ENCODE results near the gene MOG. TPM values are rescaled to one million over a fixed set of nuclear protein-coding genes. Genes with fewer than 3 reads are reported as not detected.
"Not testable (repeated sequence)": the region's sequence is repeated elsewhere in the genome, so short reads cannot be mapped to it uniquely, and the experiment has no call there.

MOG gene
- total RNA-seq, 1 experiment from 2014 or later, result not detected

DNA sequence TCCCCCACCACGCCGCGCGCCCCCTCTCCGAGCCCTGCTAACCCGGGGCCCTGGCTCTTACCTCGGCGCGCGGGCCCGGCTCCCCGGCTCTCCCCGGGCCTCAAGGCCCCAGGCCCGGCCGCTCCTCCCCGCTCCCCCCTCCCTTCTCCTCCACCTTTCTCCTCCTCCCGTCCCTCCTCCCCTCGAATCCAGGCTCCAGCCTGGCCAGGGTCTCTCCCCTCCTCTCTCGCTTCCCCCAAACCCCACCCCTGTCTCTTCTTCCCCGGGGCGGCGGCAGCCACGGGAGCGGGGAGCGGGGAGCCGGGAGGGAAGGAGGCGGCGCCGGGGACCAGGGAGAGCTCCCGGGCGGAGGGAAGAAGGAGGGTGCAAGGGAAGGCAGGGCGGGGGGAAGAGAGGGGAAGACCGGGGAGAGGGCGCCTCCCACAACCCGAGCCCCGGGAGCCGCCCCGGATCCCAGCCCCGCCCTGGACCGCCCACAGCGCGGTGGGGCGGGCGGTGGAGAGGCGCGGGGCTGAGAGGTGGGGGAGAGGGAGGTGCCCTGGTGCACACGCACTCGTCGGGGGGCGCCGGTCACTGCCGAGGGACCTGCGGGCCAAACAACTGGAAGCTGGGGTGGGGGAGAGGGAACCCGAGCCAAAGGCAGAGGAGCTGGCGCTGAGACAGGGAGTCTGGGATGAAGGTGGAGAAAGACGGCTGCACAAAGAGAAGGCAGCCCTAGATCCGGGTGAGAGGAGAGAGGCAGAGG, 23.9 kb upstream of the MOG start, which contains the start of gene GABBR1:
Gene GABBR1 (minus strand): TSS at position 395 of the 745 bp plus-strand sequence. CDS start 798 bp downstream, outside the sequence.
- peak; percentile 95 for DNase-seq (ENCODE audit: low spot score)

DNA sequence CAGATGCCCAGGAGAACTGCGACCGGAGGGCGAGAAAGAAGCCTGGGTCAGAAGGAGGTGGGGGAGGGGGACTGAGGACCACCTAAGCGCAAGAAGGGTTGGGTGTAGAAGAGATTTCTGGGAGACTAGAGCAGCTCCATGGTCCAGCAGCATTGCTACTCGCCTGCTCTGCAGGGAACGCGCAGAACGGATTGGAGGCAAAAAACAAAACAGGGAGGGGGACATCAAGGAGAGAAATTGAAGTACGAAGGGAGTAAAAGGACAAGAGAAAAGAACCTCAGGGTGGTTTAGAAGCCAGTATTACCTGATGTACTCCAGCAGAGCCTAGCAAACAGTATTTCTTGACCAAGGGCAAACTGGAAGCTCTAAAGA, 23.4 kb upstream of the MOG start:
- in situ Hi-C loops (cut with HindIII; ENCODE audit: low sequenced_read_pairs), result no loop called here
- peak; percentile 86 for DNase-seq (ENCODE audit: low spot score)

More for the DNA sequence above, 23.9 kb upstream of the MOG start, which contains the start of gene GABBR1:
- in situ Hi-C loops (cut with HindIII; ENCODE audit: low sequenced_read_pairs), result no loop called here

DNA sequence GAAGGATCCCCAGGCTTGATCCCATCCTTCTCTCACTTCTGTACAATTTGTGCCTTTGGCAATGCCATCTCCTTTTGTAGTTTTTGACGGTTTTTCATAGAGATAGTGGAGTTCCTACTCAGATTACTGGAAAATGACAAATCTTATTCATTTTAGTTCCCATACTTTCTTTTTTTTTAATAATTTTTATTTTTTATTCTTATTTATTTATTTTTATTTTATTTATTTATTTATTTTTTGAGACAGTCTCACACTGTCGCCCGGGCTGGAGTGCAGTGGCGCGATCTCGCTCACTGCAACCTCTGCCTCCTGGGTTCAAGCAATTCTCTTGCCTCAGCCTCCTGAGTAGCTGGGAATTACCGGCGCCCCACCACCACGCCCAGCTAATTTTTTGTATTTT, 19.6 kb upstream of the MOG start:
- in situ Hi-C loops (cut with HindIII; ENCODE audit: low sequenced_read_pairs), result no loop called here
- no peak for DNase-seq (ENCODE audit: low spot score)

DNA sequence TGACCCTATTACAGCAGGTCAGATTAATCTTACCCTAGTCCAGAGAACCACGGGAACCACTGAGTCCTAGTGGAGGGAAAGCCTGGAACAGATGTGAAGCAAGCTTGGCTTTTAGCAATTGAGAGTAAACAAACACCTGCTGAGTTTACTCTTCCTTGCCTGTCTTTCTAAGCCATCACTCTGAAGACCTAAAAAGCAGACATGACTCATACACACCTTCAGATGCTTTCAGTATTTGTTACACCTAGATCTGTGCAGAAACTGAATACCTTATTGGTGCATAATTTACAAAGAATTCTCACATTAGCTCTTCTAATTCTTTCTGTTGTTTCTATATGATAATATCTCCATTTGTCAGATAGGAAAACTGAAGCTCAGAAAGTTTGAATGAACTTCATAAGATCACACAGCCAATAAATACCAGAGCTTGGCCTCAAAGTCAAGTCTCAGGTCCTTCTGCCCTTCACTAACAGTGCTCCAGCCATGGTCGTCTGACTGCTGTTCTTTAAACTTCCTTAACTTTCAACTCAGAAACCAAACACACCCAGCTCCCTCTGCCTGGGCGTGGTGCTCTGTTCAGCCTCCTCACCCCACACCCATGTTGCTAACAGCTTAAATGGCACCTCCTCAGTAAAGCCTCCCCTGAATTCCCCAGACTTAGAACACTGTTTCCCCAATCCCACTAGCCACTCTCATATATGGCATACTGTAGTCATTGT, 15.3 kb upstream of the MOG start:
- in situ Hi-C loops (cut with HindIII; ENCODE audit: low sequenced_read_pairs), result loop anchor here (5.0 kb wide), 1 partner anchor 41 kb away; the partner anchor contains the start of gene ZFP57
- DNase-seq (ENCODE audit: low spot score), result no peak

DNA sequence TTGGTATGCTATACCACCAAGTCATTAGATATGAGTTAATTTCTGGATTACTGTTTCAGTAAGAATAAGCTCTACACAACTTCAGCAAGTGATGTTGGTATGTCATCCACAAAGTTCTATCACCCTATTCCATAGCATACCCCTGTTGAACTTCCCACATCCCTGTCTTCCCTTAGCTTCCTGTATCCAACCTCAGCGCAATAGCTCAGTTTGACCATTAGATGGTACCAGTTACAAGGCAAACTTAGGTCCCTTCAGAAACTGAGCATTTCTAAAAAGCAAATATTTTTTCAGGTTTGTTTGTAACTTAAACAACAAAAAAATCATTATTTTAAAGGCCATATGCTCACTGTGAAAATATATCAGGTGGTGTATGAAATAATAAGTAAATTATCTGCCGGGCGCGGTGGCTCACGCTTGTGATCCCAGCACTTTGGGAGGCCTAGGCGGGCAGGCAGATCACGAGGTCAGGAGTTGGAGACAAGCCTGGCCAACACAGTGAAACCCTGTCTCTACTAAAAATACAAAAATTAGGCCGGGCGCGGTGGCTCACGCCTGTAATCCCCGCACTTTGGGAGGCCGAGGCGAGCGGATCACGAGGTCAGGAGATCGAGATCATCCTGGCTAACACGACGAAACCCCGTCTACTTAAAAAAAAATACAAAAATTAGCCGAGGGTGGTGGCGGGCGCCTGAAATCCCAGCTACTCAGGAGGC, 8.8 kb upstream of the MOG start:
- DNase-seq (ENCODE audit: low spot score), result peak; percentile 47
- in situ Hi-C loops (cut with HindIII; ENCODE audit: low sequenced_read_pairs), result no loop called here

DNA sequence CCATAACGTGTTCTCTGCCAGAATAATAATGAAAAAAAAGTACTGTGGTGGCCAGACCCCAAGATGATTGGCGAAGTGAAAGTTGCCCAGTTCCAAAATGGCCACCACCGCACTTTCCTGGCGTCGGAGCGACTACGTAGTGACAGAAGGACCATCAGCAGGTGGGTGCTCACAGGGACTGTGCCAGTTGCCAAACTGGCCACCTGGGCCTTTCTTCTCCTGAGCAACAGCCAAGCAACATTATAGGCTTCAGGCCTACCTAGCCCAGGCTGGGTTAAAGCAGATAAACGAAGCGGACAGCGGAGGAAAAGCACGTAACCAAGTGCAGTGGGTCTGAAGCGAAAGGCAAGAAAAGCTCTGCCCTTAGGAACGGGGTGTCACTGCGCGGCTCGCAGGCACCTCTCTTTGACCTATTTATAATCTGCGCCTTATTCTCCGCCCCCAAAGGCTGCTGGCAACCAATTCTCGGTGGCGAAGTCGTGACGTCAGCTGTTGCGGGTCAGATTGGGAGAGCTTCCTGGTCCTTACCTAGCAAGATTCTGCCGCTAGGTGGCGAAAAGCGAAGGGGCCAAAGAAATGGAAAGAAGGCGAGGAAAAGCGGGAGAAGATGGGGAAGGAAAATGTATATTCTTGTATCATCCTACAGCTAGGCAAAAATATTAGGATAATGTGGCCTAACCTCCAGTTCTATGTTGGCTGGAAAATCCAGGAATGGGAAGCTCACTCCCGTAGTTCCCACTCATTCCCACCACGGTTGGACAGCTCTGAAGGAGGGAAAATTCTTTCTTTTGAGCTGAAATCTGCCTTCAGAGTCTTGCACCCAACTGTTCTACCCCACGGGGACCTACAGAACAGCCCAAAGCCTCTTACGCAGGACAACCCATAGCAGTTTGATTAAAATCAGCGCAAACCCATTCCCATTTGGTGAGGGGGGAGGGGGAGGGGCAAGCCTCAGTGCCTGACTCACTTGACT, 6.9 kb upstream of the MOG start:
- peak; percentile 100 for DNase-seq (ENCODE audit: low spot score)
- in situ Hi-C loops (cut with HindIII; ENCODE audit: low sequenced_read_pairs), result no loop called here

DNA sequence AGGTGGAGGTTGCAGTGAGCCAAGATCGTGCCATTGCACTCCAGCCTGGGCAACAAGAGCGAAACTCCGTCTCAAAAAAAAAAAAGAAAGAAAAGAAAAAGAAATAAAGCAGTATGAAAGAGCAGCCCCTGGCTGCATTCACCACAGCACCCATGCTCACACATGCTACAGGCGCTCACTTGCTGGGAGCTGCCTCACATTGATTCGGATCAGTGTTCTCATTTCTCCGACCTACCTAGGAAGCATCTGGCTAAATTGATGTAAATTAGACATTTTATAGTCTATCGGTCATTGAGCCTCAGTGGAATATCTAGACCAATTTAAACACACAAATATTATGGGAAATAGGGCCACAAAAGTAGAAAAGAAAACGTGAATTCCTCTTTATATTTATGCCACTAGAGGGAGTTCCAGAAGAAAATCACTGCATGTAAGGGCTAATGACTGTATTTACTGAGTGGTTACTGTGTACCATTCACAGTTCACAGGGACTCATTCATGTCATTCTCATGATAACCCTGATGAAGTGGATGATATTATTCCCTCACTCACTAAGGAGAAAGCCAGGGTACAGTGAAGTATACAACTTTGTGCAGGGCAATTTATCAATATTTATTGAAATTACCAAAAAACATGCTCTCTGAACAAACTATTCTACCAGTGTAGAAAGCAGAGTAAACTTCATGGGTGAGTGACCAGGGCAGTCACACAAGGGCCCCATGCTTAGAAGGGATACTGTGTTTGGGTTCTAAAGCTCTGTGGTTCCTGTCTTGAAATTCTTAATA, 5.3 kb upstream of the MOG start:
- in situ Hi-C loops (cut with HindIII; ENCODE audit: low sequenced_read_pairs), result no loop called here
- peak; percentile 68 for DNase-seq (ENCODE audit: low spot score)

DNA sequence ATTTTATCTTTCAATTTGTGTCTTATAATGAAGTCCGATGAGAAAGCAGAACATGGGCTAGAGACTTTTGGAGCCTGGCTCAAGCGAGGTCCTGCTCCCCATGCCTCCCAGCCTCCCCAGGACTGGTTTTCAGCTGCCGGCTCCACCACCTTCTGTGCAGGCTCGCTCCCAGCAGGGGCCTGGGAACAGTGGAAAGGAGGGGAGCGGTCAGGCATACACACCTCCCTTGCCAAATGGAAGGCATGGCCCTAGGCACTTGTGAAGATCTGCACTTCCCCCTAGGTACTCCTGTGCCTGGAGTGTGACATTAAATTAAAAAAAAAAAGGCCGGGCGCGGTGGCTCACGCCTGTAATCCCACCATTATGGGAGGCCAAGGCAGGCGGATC, 4.7 kb upstream of the MOG start:
- DNase-seq (ENCODE audit: low spot score), result no peak
- in situ Hi-C loops (cut with HindIII; ENCODE audit: low sequenced_read_pairs), result no loop called here

DNA sequence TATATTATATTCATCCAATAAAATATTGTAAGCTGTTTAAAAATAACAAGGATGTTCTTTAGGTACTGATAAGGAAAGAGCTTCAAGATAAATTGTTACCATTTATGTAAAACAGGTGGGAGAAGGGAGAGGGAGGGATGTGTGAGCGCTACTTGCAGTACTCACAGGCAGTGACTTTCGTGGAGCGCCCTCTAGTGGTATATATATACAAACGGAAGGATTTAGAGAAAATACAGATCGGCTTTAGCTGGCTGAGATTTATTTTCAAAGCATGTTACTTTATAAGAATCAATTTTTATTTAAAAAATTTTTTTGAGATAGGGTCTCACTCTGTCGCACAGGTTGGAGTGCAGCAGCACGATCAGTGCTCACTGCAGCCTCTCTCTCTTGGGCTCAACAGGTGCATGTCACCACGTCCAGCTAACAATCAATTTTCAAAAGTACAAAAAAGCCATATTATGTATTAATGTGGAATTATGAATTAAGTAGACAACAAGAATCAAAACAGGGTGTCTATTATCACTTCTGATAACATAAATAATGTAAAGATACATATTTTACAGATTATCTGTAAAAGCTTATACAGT, 3.3 kb upstream of the MOG start:
- DNase-seq (ENCODE audit: low spot score), result peak; percentile 92
- in situ Hi-C loops (cut with HindIII; ENCODE audit: low sequenced_read_pairs), result no loop called here

DNA sequence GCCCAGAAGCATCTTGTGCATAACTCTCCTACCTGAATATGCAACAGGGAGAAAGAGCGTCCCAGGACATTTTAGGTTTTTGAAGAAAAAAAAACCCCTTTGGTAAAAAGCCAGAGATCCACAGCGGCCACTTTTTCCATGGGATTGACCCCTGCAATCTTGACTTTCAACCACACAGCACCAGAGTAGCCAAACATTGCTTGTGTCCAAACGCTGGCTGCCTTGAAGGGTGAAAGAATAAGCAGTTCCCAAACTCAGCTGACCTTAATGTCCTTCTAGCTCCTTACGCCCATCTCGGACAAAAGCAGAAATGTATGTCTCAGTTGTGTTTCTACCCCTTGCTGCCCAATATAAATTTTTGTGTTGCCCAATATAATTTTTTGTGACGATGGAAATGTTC, 1.2 kb upstream of the MOG start:
- no peak for DNase-seq (ENCODE audit: low spot score)
- in situ Hi-C loops (cut with HindIII; ENCODE audit: low sequenced_read_pairs), result no loop called here

DNA sequence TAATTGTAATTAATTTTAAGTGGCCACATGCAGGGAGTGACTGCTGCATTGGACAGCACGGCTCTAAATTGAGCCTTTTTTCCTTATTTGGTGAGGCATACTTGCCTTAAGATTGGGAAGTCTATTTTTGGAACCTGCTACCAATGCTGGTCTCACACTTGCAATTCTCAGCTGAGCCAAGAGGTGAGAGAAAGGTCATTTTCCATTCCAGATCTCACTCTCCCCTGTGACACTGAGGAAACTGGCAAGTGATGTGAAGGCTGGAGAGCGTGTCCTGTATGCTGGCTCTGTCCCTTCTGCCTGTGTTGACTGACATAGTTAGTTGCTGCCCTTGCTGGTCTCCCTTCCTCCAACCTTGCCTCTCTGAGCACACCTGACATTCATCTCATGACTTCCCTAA, 735 bp upstream of the MOG start:
- DNase-seq (ENCODE audit: low spot score), result no peak
- in situ Hi-C loops (cut with HindIII; ENCODE audit: low sequenced_read_pairs), result no loop called here

DNA sequence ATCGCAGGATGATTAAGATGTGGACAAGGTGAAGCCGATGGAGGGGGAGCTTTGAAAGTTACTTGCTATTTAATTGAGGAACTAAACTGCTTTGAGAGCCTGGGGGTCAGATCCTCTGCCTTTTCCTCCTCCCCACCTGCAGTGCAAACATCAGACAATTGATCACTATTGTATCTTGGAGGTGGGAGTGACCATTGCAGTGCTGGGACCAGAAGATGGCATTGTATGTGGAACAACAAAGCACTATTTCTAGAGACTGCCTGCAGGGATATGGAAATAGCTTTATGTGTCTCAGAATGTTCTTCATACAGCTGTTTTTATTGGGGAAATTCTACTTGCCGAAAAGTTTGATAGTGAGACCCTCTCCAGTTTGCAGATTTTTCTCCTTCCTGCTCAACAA, 4.2 kb downstream of the MOG start:
- DNase-seq (ENCODE audit: low spot score), result no peak
- in situ Hi-C loops (cut with HindIII; ENCODE audit: low sequenced_read_pairs), result no loop called here

DNA sequence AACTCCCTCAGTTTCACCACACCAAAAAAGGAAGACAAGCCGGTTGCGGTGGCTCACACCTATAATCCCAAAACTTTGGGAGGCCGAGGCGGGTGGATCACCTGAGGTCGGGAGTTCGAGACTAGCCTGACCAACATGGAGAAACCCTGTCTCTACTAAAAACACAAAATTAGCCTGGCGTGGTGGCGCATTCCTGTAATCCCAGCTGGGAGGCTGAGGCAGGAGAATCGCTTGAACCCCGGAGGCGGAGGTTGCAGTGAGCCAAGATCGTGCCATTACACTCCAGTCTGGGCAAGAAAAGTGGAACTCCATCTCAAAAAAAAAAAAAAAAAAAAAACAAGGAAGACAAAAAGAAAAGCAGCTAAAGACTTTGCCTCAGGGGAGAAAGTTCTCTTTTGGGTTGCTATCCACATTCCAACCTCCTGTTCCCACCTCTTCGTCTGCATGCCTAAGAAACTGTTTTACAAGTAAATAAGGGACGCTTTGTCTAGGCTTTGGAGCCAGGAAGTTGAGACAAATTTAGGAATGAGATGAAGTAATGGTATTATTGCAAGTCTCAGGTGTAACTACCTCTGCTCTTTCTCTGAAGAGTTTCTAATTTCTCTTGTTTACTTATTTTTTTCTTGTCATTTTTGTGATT, 4.7 kb downstream of the MOG start:
- DNase-seq (ENCODE audit: low spot score); in situ Hi-C loops (cut with HindIII; ENCODE audit: low sequenced_read_pairs): not testable (repeated sequence)

DNA sequence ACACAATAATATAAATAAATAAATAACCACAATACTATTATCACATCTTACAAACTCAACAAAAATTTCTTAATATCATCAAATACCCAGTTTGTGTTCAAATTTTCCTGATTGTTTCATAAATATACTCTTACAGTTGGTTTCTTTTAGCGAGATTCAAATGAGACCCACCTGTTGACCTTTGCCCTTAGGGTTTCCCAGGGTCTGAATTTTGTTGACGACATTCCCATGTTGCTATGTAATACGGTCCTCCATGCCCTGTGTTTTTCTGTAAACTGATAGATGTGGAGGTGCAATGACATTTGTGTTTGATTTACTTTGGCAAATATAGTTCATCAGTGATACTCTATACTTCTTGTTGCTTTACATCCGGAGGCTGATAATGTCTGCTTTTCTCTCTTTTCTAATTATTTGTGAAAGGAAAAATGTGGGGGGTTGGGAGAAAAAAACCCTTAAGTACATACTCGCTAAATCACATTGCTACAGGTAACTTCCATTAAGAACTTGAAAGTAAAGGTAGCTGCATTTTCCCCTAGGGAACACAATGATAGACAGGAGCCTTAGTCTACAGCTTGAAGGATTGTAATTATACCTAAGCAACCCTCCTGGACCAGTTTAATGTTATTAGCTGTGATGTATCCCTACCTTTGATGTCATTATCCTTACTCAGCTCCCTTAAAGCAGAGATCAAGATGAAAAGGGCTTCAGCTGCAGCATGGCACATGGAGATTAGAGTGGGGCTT, 6.6 kb downstream of the MOG start:
- in situ Hi-C loops (cut with HindIII; ENCODE audit: low sequenced_read_pairs), result no loop called here
- no peak for DNase-seq (ENCODE audit: low spot score)

DNA sequence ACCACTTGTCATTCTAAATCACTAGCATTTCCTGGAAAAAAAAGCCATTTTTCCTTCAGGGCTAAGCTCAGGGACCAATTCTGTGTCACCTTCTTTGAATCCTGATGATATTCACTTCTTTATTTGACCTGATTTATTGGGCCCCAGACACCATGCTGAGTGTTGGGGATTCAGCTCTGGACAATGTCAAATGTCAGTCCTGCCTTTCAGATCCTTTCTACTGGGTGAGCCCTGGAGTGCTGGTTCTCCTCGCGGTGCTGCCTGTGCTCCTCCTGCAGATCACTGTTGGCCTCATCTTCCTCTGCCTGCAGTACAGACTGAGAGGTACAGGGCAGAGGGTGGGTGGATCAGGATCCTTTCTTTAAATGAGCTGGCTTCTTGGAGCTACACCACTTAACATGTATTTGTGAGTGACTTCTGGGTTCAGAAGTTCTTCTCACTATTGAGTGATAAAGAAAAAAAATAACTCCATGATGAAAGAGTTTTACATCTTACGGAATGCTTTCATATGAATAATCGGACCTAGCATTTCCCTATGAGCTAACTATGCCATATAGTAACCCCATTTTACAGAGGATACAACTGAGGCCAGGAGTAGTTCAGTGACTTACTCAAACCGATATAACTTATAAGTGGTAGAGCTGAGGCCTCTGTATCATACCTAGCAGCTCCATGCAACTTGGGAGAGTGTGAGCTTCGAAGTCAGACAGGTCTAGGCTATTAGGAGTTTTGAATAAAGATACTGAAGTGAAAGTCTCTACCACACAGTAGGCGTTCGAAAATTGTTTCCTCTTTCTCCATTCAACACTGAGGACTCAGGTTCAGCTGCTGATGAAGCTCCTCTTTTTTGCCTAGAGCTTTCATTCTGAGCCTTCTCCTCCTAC, 9.3 kb downstream of the MOG start:
- in situ Hi-C loops (cut with HindIII; ENCODE audit: low sequenced_read_pairs), result no loop called here
- no peak for DNase-seq (ENCODE audit: low spot score)

DNA sequence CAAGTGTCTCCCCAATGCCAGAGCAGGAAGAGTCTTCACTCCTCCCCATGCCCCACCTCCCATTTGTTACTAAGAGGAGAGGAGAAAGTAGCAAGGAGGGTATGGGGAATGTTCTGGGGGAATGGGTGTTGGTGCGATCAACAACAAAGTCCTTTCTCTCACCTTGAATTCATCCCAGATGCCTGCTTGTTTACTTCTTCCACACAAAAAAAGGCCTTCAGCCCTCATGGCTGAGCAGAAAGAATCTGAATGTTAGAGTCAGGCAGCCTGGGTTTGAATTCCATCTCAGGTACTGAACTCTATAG, 9.9 kb downstream of the MOG start:
- in situ Hi-C loops (cut with HindIII; ENCODE audit: low sequenced_read_pairs), result no loop called here

More for the DNA sequence above, 9.9 kb downstream of the MOG start:
- DNase-seq (ENCODE audit: low spot score), result no peak
